ENCODE data around the gene FHIT.

DNA sequence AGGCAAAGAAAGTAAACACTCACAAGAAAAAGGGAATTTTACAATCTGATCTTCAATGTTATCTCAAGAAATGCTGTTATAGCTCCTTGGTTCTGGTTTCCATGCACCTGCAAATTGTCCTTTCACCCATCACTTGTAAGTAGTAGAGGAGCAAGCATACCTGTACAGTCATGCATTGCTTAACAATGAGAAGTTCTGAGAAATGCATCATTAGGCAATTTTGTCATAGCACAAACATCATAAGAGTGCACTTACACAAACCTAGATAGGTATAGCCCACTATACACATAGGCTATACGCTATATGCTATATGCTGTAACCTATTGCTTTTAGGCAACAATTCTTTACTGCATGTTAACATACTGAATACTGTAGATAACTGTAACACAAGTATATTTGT, 672.3 kb downstream of the FHIT start:
- TF ChIP-seq, protein P1, sequence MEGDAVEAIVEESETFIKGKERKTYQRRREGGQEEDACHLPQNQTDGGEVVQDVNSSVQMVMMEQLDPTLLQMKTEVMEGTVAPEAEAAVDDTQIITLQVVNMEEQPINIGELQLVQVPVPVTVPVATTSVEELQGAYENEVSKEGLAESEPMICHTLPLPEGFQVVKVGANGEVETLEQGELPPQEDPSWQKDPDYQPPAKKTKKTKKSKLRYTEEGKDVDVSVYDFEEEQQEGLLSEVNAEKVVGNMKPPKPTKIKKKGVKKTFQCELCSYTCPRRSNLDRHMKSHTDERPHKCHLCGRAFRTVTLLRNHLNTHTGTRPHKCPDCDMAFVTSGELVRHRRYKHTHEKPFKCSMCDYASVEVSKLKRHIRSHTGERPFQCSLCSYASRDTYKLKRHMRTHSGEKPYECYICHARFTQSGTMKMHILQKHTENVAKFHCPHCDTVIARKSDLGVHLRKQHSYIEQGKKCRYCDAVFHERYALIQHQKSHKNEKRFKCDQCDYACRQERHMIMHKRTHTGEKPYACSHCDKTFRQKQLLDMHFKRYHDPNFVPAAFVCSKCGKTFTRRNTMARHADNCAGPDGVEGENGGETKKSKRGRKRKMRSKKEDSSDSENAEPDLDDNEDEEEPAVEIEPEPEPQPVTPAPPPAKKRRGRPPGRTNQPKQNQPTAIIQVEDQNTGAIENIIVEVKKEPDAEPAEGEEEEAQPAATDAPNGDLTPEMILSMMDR (IDR thresholded peaks at IDR 0.05): no peak
- no peak for TF ChIP-seq POLR2AphosphoS5 (IDR thresholded peaks at IDR 0.05)
- no peak for TF ChIP-seq POLR2A (IDR thresholded peaks at IDR 0.05)
